Spleen (tissue), 7 donors: ENCODE data around the gene ALDOA.
"Not testable (repeated sequence)": the region's sequence is repeated elsewhere in the genome, so short reads cannot be mapped to it uniquely, and the experiment has no call there.

ENCODE experiments used
- CTCF ChIP-seq, 11 experiments: fragments of 200-600 bp in 7 of 11; fragments of 450-650 bp in 4 of 11; sonication (generic) in 4 of 11; IDR thresholded peaks in 8 of 11; conservative IDR thresholded peaks in 3 of 11; 1 replicate in 7 of 11; 2 replicates in 4 of 11; pipeline versions ENCODE4 v1.4.0 to v1.8.0; 2016 to 2021; ENCODE audit warnings: antibody characterized with exemption in 11 of 11, inconsistent platforms in 4 of 11, mild to moderate bottlenecking in 1 of 11
- POLR2A ChIP-seq, 3 donors: fragments of 450-650 bp; IDR thresholded peaks; one replicate each; pipeline ENCODE4 v1.5.1; 2017; ENCODE audit warnings: antibody characterized with exemption in 3 of 3, mild to moderate bottlenecking in 1 of 3
- donor health status: DM: no; HTN: no; CAD: no; lungs with moderate emphysema.
- donor health status: DM: no; HTN: no; CAD: no.
- donor health status: DM: no; HTN: no; CAD: no.

- not testable (repeated sequence) for TF ChIP-seq CTCF (IDR thresholded peaks at IDR 0.05 in 8 of 11, conservative IDR thresholded peaks at IDR 0.05 in 3 of 11); POLR2A (IDR thresholded peaks at IDR 0.05)
Observed at GRCh38 chr16:30114833-30115232, 49.3 kb downstream of the ALDOA start.
